T-cell (primary cell): ENCODE results near the gene HOXA3. TPM values are rescaled to one million over a fixed set of nuclear protein-coding genes. Genes with fewer than 3 reads are reported as not detected.

Source experiments
- ATAC-seq, 4 experiments: fragments of 200-7000 bp in 3 of 4; fragments of 150-1000 bp in 1 of 4; cut with Tn5 transposase; replicated peaks in 1 of 4; 1 replicate in 3 of 4; 2 replicates in 1 of 4; pipeline ENCODE4 v1.10.0; 2021; ENCODE audit warnings: moderate library complexity in 3 of 4, mild to moderate bottlenecking in 2 of 4, moderate number of reproducible peaks in 1 of 4
- CTCF ChIA-PET, 2 donors: fragments of 300-600 bp; sonication (Branson Sonifier 250); formaldehyde crosslinking; loops; one replicate each; lab custom pipeline; 2022; ENCODE audit warnings: antibody characterized with exemption in 2 of 2; lab: Charles Lee
- POLR2A ChIA-PET, 2 donors: fragments of 300-600 bp; sonication (Branson Sonifier 250); formaldehyde crosslinking; loops; one replicate each; lab custom pipeline; 2022; ENCODE audit warnings: antibody characterized with exemption in 2 of 2; lab: Charles Lee
- DNase-seq, 35 experiments: peaks; one replicate each; pipeline versions ENCODE4 v3.0.0 to v3.0.0-alpha.2; 2013 to 2023
- H3K27ac ChIP-seq: one replicate; pipeline ENCODE4 v1.5.1; 2013; ENCODE audit warnings: low read length
- H3K27me3 ChIP-seq, 2 experiments: replicated peaks in 1 of 2; 1 replicate in 1 of 2; 2 replicates in 1 of 2; pipeline versions ENCODE4 v1.6.1 to v1.7.0; 2013; ENCODE audit warnings: low read length in 1 of 2, mixed read lengths in 1 of 2; ENCODE audit not compliant: control insufficient read depth in 2 of 2, insufficient read depth in 2 of 2; ENCODE audit errors: extremely low read depth in 1 of 2
- H3K36me3 ChIP-seq, 2 donors: 1 replicate in 1 of 2; 2 replicates in 1 of 2; pipeline versions ENCODE4 v1.6.1 to v1.7.0; 2013; ENCODE audit warnings: low read length in 1 of 2; ENCODE audit not compliant: control insufficient read depth in 2 of 2, insufficient read depth in 1 of 2; ENCODE audit errors: extremely low read depth in 1 of 2
- H3K4me1 ChIP-seq, 2 experiments: 1 replicate in 1 of 2; 2 replicates in 1 of 2; pipeline versions ENCODE4 v1.6.1 to v1.7.0; 2013; ENCODE audit warnings: low read length in 2 of 2, mixed read lengths in 1 of 2; ENCODE audit not compliant: insufficient read depth in 2 of 2, control insufficient read depth in 1 of 2; ENCODE audit errors: extremely low read depth in 1 of 2
- H3K4me3 ChIP-seq, 2 donors: 1 replicate in 1 of 2; 2 replicates in 1 of 2; pipeline versions ENCODE4 v1.5.1 to v1.7.0; 2013; ENCODE audit warnings: mild to moderate bottlenecking in 2 of 2, low read length in 1 of 2, moderate library complexity in 1 of 2; ENCODE audit not compliant: control insufficient read depth in 1 of 2; ENCODE audit errors: extremely low read depth in 1 of 2
- H3K9me3 ChIP-seq: 2 replicates; pipeline ENCODE4 v1.7.0; 2013
- H3K27ac Mint-ChIP-seq, 2 donors: one replicate each; pipeline ENCODE4 v1.8.0; 2020 to 2021; ENCODE audit warnings: mild to moderate bottlenecking in 2 of 2, mixed read lengths in 2 of 2
- H3K27me3 Mint-ChIP-seq, 2 donors: one replicate each; pipeline ENCODE4 v1.8.0; 2021 to 2022; ENCODE audit warnings: mixed read lengths in 2 of 2
- H3K36me3 Mint-ChIP-seq: one replicate; pipeline ENCODE4 v1.8.0; 2021; ENCODE audit warnings: mixed read lengths
- H3K4me1 Mint-ChIP-seq, 3 donors: one replicate each; pipeline ENCODE4 v1.8.0; 2020 to 2022; ENCODE audit warnings: mixed read lengths in 3 of 3, mild to moderate bottlenecking in 1 of 3
- H3K4me3 Mint-ChIP-seq, 3 donors: one replicate each; pipeline ENCODE4 v1.8.0; 2020 to 2022; ENCODE audit warnings: mild to moderate bottlenecking in 3 of 3, mixed read lengths in 3 of 3, moderate library complexity in 3 of 3
- H3K9me3 Mint-ChIP-seq, 3 donors: one replicate each; pipeline ENCODE4 v1.8.0; 2020 to 2022; ENCODE audit warnings: mixed read lengths in 3 of 3
- WGBS: methylation state at CpG from one replicate; pipeline ENCODE4 v1.1.5; 2013; ENCODE audit warnings: missing lambda C conversion rate; ENCODE audit not compliant: insufficient coverage; 5-methylcytosine and 5-hydroxymethylcytosine counted together
- total RNA-seq, 35 experiments: library from RNA in 6 of 35; stranded (reverse) in 6 of 35; fragments of 120-200 nt in 1 of 35; gene quantifications; one replicate each; pipeline versions ENCODE4 v1.2.1 to v1.2.4 and lab custom pipeline; 2013 to 2026

HOXA3 gene
- total RNA-seq, 5 donors from 2014 or later (not counting 1 experiment from before 2014, with no cell fraction given) = 0.79 to 1.4 TPM; not detected in 3

- CTCF ChIA-PET = interaction anchor here in 1 of 2 donors (0.6 kb wide), 1 partner anchor 1504 kb away, joined by 3 read pairs; no protein-coding TSS in a partner anchor
- H3K27me3 ChIP-seq = peaks cover 0 to 8% of the 10 kb centered on the region in 2 experiments
- ATAC-seq (no peak), DNase-seq (no peak)
- H3K27ac ChIP-seq = no peak overlapping the region
- no peak overlapping the region for H3K4me3 ChIP-seq
- Mint-ChIP-seq H3K27ac (no peak overlapping the region), H3K9me3 (no peaks in the 10 kb centered on the region), H3K36me3 (no peaks in the 10 kb centered on the region), H3K4me3 (no peak overlapping the region), H3K27me3 (peaks cover 7 to 19% of the 10 kb centered on the region in 2 donors), H3K4me1 (no peaks in the 10 kb centered on the region)
- H3K4me1 ChIP-seq = no peaks in the 10 kb centered on the region
- POLR2A ChIA-PET = no interaction called here
- H3K36me3 ChIP-seq = no peaks in the 10 kb centered on the region
- no peaks in the 10 kb centered on the region for H3K9me3 ChIP-seq
These were observed 79.3 kb downstream of the HOXA3 start for GRCh38 chr7:27073076-27073475.

DNA sequence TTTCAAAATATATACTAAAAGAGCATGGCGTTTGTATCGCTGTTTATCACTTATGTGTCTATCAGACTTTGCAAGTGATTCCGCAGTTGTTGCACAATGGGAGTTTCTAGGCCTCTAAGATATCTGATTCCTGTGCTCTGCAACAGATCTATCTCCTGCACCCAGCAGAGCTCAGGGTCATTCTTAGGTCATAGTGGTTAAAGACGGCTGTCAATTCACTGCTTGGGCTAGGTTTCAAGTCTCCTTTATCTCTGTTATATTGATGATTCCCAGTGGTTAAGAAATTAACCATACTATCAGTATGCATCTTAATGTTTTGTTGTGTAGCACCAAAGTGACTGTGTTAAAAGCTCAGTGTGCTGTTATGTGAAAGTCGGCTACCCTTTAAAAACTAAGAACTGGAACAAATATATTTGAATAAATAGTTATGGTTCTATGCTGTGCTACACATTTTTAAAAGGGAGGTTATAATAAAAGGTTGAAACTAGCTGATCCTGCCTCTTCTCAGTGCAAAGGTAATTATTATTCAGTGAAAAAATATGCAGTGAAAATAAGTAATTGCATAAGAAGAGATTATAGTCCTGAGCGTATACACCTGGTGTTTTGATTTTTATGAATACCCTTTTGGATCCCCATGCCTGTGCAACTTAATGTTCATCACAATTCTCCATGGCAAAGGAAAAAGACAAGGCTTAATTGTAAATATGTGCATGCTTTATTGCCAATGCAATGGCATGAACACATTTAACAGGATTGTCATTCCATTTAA is 80.6 kb downstream of the HOXA3 start:
- ATAC-seq (no peak), DNase-seq (peak in 2 of 35 experiments; percentile 7 to 17)
- peaks cover 11 to 22% of the 10 kb centered on the region in 2 donors for H3K27me3 Mint-ChIP-seq
- H3K36me3 ChIP-seq = no peaks in the 10 kb centered on the region
- no peaks in the 10 kb centered on the region for H3K9me3 ChIP-seq
- CTCF ChIA-PET = no interaction called here
- H3K36me3 Mint-ChIP-seq = no peaks in the 10 kb centered on the region
- no peak overlapping the region for H3K27ac ChIP-seq
- H3K27ac Mint-ChIP-seq = no peak overlapping the region
- H3K4me1 Mint-ChIP-seq = peaks cover 0 to 3% (median 1%) of the 10 kb centered on the region in 3 donors
- no peak overlapping the region for H3K4me3 Mint-ChIP-seq
- no CpG with 5 or more reads among the region's 6 CpGs for WGBS
- POLR2A ChIA-PET = no interaction called here
- no peaks in the 10 kb centered on the region for H3K4me1 ChIP-seq
- H3K4me3 ChIP-seq = no peak overlapping the region
- no peaks in the 10 kb centered on the region for H3K9me3 Mint-ChIP-seq
- peaks cover 0 to 2% of the 10 kb centered on the region in 2 experiments for H3K27me3 ChIP-seq

DNA sequence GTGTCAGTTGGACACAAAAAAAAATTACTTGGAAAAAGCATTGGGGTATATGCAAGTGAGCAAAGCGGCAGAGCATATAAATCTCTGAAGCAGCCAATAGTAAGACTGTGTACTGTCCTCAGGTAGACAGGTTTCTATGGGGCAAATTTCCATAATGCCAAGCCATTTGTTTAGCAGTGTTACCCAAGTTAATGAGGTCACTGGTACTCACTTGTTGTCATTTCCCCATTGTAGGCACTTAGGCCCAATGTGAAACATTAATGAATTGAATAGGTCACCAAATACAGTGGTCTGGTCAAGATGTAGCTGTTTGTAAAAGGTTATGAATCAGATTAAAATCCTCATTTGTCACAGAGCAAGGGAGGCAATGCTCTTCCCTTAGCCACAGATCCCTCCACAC is 84.1 kb downstream of the HOXA3 start:
- WGBS = 71% methylated on average over 1 of the region's 1 CpG
- ATAC-seq (no peak), DNase-seq (no peak)
- no peaks in the 10 kb centered on the region for H3K9me3 ChIP-seq
- H3K36me3 ChIP-seq = no peaks in the 10 kb centered on the region
- ChIA-PET POLR2A (no interaction called here), CTCF (interaction anchor here in 1 of 2 donors (0.6 kb wide), 1 partner anchor 18 kb away, joined by 5 read pairs; no protein-coding TSS in a partner anchor)
- Mint-ChIP-seq H3K36me3 (no peaks in the 10 kb centered on the region), H3K9me3 (no peaks in the 10 kb centered on the region), H3K27me3 (peaks cover 13 to 19% of the 10 kb centered on the region in 2 donors), H3K4me1 (peaks cover 0 to 6% (median 1%) of the 10 kb centered on the region in 3 donors), H3K27ac (no peak overlapping the region), H3K4me3 (no peak overlapping the region)
- H3K27me3 ChIP-seq = peaks cover 0 to 4% of the 10 kb centered on the region in 2 experiments
- no peak overlapping the region for H3K4me3 ChIP-seq
- no peak overlapping the region for H3K27ac ChIP-seq
- no peaks in the 10 kb centered on the region for H3K4me1 ChIP-seq

- ChIA-PET CTCF (no interaction called here), POLR2A (no interaction called here)
- no peak overlapping the region for H3K4me3 Mint-ChIP-seq
- Histone ChIP-seq H3K27me3 (peaks cover 0 to 13% of the 10 kb centered on the region in 2 experiments), H3K9me3 (no peaks in the 10 kb centered on the region), H3K36me3 (no peaks in the 10 kb centered on the region), H3K4me3 (no peak overlapping the region), H3K27ac (no peak overlapping the region), H3K4me1 (no peaks in the 10 kb centered on the region)
- H3K9me3 Mint-ChIP-seq = no peaks in the 10 kb centered on the region
- no peak for ATAC-seq
- H3K4me1 Mint-ChIP-seq = peaks cover 0 to 6% (median 1%) of the 10 kb centered on the region in 3 donors
- no peak for DNase-seq
- no peaks in the 10 kb centered on the region for H3K36me3 Mint-ChIP-seq
- peaks cover 13 to 16% of the 10 kb centered on the region in 2 donors for H3K27me3 Mint-ChIP-seq
- no peak overlapping the region for H3K27ac Mint-ChIP-seq
- 100% methylated on average over 1 of the region's 3 CpGs for WGBS
These were observed 86.2 kb downstream of the HOXA3 start for GRCh38 chr7:27066148-27066547.

GRCh38 chr7:27065709-27066108 is 86.7 kb downstream of the HOXA3 start:
- ChIA-PET CTCF (no interaction called here), POLR2A (no interaction called here)
- no CpG with 5 or more reads among the region's 2 CpGs for WGBS
- H3K36me3 Mint-ChIP-seq = no peaks in the 10 kb centered on the region
- peaks cover 0 to 6% (median 1%) of the 10 kb centered on the region in 3 donors for H3K4me1 Mint-ChIP-seq
- H3K4me3 Mint-ChIP-seq = no peak overlapping the region
- no peaks in the 10 kb centered on the region for H3K9me3 Mint-ChIP-seq
- ATAC-seq (no peak), DNase-seq (no peak)
- peaks cover 13 to 16% of the 10 kb centered on the region in 2 donors for H3K27me3 Mint-ChIP-seq
- no peaks in the 10 kb centered on the region for H3K36me3 ChIP-seq
- peaks cover 0 to 13% of the 10 kb centered on the region in 2 experiments for H3K27me3 ChIP-seq
- no peaks in the 10 kb centered on the region for H3K9me3 ChIP-seq
- H3K4me1 ChIP-seq = no peaks in the 10 kb centered on the region
- no peak overlapping the region for H3K4me3 ChIP-seq
- H3K27ac Mint-ChIP-seq = no peak overlapping the region
- no peak overlapping the region for H3K27ac ChIP-seq

GRCh38 chr7:27064661-27065060 is 87.7 kb downstream of the HOXA3 start:
- H3K27me3 ChIP-seq = peaks cover 0 to 13% of the 10 kb centered on the region in 2 experiments
- ATAC-seq (no peak), DNase-seq (no peak)
- POLR2A ChIA-PET = interaction anchor here in 1 of 2 donors (0.7 kb wide), 1 partner anchor 79 kb away, joined by 3 read pairs; no protein-coding TSS in a partner anchor
- no peak overlapping the region for H3K4me3 ChIP-seq
- no peaks in the 10 kb centered on the region for H3K9me3 ChIP-seq
- H3K36me3 Mint-ChIP-seq = no peaks in the 10 kb centered on the region
- no peak overlapping the region for H3K27ac ChIP-seq
- H3K4me1 ChIP-seq = no peaks in the 10 kb centered on the region
- H3K36me3 ChIP-seq = no peaks in the 10 kb centered on the region
- no peak overlapping the region for H3K4me3 Mint-ChIP-seq
- no peaks in the 10 kb centered on the region for H3K9me3 Mint-ChIP-seq
- CTCF ChIA-PET = interaction anchor here in 1 of 2 donors (0.6 kb wide), 1 partner anchor 907 kb away, joined by 3 read pairs; no protein-coding TSS in a partner anchor
- H3K27me3 Mint-ChIP-seq = peaks cover 13 to 23% of the 10 kb centered on the region in 2 donors
- WGBS = 100% methylated on average over 1 of the region's 2 CpGs
- no peak overlapping the region for H3K27ac Mint-ChIP-seq
- H3K4me1 Mint-ChIP-seq = peaks cover 0 to 6% (median 1%) of the 10 kb centered on the region in 3 donors
